RWPE2 (cell line): ENCODE data around the gene ZBP1.

Source experiments
- ATAC-seq: fragments of 200-7000 bp; cut with Tn5 transposase; 3 replicates; pipeline ENCODE4 v1.9.1; 2021; ENCODE audit warnings: low read depth
- DNase-seq: peaks from one replicate; pipeline ENCODE4 v3.0.0-alpha.2; 2020; ENCODE audit warnings: low spot score
- H3K27ac ChIP-seq: fragments of 450-650 bp; 2 replicates; pipeline ENCODE4 v1.5.1; 2017; ENCODE audit warnings: mild to moderate bottlenecking; ENCODE audit not compliant: poor library complexity, severe bottlenecking
- H3K27me3 ChIP-seq: fragments of 250-450 bp; sonication (Bioruptor Pico); 2 replicates; pipeline ENCODE4 v1.5.1; 2021; ENCODE audit warnings: mild to moderate bottlenecking, moderate library complexity; ENCODE audit not compliant: insufficient read depth, poor library complexity, severe bottlenecking
- H3K36me3 ChIP-seq: fragments of 250-450 bp; sonication (Bioruptor Pico); 2 replicates; pipeline ENCODE4 v1.5.1; 2020; ENCODE audit warnings: low read depth, mild to moderate bottlenecking, moderate library complexity
- H3K4me1 ChIP-seq: fragments of 250-450 bp; sonication (Bioruptor Pico); 2 replicates; pipeline ENCODE4 v1.5.1; 2021; ENCODE audit warnings: mild to moderate bottlenecking, moderate library complexity; ENCODE audit not compliant: insufficient read depth, poor library complexity, severe bottlenecking
- H3K4me3 ChIP-seq: fragments of 250-450 bp; sonication (Bioruptor Pico); 2 replicates; pipeline ENCODE4 v1.5.1; 2021; ENCODE audit warnings: mild to moderate bottlenecking, moderate library complexity; ENCODE audit not compliant: severe bottlenecking
- H3K9me3 ChIP-seq: fragments of 250-450 bp; sonication (Bioruptor Pico); 2 replicates; pipeline ENCODE4 v1.5.1; 2021; ENCODE audit warnings: mild to moderate bottlenecking, moderate library complexity; ENCODE audit not compliant: severe bottlenecking
- CTCF ChIP-seq: fragments of 450-650 bp; IDR thresholded peaks from one replicate; pipeline ENCODE4 v1.5.1; 2017; ENCODE audit warnings: mild to moderate bottlenecking, moderate library complexity; ENCODE audit not compliant: poor library complexity, severe bottlenecking

The ZBP1 gene

GRCh38 chr20:57579331-57579897, 40.8 kb downstream of the ZBP1 start:
- TF ChIP-seq CTCF = no peak
- no peaks in the 10 kb centered on the region for H3K4me1 ChIP-seq
- DNase-seq (no peak), ATAC-seq (peak; percentile 5; the same call in 1 of the 3 replicates)
- H3K36me3 ChIP-seq = no peaks in the 10 kb centered on the region
- no peak overlapping the region for H3K27ac ChIP-seq
- H3K4me3 ChIP-seq = no peak overlapping the region
- H3K27me3 ChIP-seq = peaks cover 92% of the 10 kb centered on the region
- H3K9me3 ChIP-seq = no peaks in the 10 kb centered on the region

GRCh38 chr20:57578476-57579165, 41.6 kb downstream of the ZBP1 start:
- no peaks in the 10 kb centered on the region for H3K4me1 ChIP-seq
- DNase-seq (no peak), ATAC-seq (no peak)
- H3K27me3 ChIP-seq = peaks cover 93% of the 10 kb centered on the region
- no peaks in the 10 kb centered on the region for H3K36me3 ChIP-seq
- no peak overlapping the region for H3K4me3 ChIP-seq
- no peaks in the 10 kb centered on the region for H3K9me3 ChIP-seq
- no peak for TF ChIP-seq CTCF
- H3K27ac ChIP-seq = no peak overlapping the region

- no peaks in the 10 kb centered on the region for H3K4me1 ChIP-seq
- ATAC-seq (no peak), DNase-seq (peak; percentile 71)
- no peak for TF ChIP-seq CTCF
- H3K27me3 ChIP-seq = peaks cover 98% of the 10 kb centered on the region
- H3K27ac ChIP-seq = no peak overlapping the region
- no peak overlapping the region for H3K4me3 ChIP-seq
- no peaks in the 10 kb centered on the region for H3K36me3 ChIP-seq
- no peaks in the 10 kb centered on the region for H3K9me3 ChIP-seq
Observed at GRCh38 chr20:57577679-57578475, 42.3 kb downstream of the ZBP1 start.

- Histone ChIP-seq H3K27me3 (peaks cover 94% of the 10 kb centered on the region), H3K9me3 (no peaks in the 10 kb centered on the region), H3K36me3 (no peaks in the 10 kb centered on the region), H3K27ac (no peak overlapping the region), H3K4me3 (no peak overlapping the region), H3K4me1 (no peaks in the 10 kb centered on the region)
- no peak for TF ChIP-seq CTCF
- DNase-seq (no peak), ATAC-seq (no peak)
Observed at GRCh38 chr20:57576617-57577550, 43.3 kb downstream of the ZBP1 start.
